Hippocampal formation (tissue), 2 donors: Measurements from ENCODE around the gene ADAM11.
"Not testable (repeated sequence)": the region's sequence is repeated elsewhere in the genome, so short reads cannot be mapped to it uniquely, and the experiment has no call there.

Experiments used
- DNase-seq, 2 donors: peaks; one replicate each; lab custom pipeline; 2025; lab: John Stamatoyannopoulos, UW

The ADAM11 gene, protein sequence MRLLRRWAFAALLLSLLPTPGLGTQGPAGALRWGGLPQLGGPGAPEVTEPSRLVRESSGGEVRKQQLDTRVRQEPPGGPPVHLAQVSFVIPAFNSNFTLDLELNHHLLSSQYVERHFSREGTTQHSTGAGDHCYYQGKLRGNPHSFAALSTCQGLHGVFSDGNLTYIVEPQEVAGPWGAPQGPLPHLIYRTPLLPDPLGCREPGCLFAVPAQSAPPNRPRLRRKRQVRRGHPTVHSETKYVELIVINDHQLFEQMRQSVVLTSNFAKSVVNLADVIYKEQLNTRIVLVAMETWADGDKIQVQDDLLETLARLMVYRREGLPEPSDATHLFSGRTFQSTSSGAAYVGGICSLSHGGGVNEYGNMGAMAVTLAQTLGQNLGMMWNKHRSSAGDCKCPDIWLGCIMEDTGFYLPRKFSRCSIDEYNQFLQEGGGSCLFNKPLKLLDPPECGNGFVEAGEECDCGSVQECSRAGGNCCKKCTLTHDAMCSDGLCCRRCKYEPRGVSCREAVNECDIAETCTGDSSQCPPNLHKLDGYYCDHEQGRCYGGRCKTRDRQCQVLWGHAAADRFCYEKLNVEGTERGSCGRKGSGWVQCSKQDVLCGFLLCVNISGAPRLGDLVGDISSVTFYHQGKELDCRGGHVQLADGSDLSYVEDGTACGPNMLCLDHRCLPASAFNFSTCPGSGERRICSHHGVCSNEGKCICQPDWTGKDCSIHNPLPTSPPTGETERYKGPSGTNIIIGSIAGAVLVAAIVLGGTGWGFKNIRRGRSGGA

DNA sequence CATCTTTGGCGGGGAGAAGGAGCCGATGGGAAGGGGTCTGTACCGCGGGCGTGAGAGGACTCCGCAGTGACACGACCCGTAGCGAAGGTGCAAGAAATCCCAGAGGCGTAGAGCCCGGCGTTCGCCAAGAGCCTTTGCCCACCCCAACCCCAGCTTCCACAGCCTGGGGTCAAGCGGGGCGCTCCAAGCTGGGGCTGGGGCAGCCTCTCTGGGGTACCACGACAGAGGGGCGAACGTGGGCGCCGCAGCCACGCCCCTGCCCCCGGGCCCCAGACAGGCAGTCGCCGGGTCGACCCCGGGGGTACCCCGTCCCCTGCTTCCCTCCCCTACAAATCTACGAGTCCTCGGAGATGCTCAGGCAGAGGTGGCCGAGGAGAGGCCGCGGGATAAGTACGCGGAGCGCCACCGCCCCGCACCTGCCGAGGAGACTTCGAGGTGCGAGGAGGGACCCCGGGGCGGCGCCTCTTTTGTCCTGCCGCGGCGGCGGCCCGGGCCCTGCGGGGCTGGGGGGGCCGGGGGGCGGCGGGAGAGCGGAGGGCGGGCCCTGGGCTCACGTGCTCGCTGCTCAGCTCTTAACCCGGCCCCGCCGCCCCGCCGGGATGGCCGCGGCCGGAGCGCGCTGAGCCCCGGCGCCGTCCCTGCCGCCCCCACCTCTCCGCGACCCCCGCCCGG is at the start of gene ADAM11:
TSS of gene ADAM11 (plus strand) at position 575 of the 672 bp plus-strand sequence. CDS start 212 bp downstream, outside the sequence.
- DNase-seq = no peak

DNA sequence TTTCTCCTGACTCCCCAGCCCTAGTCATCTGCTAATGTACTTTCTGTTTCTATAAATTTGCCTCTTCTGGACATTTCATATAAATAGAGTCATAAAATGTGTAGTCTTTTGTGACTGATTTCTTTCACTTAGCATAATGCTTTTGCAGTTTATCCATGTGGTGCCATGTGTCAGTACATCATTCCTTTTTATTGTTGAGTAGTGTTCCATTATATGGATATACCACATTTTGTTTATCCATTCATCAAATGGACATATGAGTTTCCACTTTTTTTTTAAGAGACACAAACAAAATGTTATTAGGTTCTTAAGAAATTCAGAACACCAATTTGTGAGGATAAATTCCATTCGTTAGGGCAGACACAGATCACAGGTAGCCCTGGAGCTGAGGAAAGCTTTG is 39.3 kb upstream of the ADAM11 start:
- no peak for DNase-seq

DNA sequence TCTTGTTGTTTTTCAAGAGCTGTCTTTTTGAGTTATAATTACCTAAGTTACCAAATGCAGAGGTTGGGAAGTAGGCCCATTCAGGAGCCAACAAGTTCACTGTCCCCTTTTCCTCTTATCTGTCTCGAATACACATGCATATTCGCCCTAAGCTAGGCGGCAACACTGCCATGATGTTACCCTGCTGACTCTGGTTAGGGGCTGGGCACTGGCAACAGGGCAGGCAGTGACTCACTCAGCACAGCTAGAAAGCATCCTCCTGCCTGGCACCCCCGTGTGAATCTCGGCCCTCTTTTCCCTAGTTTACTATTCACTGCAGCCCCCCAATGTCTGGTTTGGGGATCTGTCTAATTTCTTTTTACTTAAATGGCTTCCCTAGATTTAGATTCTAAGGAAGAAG is 36.5 kb upstream of the ADAM11 start:
- DNase-seq = no peak

DNA sequence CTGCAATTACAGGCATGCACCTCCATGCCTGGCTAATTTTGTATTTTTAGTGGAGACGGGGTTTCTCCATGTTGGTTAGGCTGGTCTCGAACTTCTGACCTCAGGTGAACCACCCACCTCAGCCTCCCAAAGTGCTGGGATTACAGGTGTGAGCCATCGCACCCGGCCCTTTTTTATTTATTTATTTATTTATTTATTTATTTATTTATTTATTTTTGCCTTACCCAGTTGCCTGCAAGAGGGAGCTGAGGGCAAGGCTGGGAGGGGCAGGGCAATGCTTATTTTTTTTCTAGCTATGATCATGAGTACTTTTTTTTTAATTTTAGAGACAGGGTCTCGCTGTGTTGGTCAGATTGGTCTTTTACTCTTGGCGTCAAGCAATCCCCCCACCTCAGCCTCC is 32.7 kb upstream of the ADAM11 start:
- DNase-seq = not testable (repeated sequence)

DNA sequence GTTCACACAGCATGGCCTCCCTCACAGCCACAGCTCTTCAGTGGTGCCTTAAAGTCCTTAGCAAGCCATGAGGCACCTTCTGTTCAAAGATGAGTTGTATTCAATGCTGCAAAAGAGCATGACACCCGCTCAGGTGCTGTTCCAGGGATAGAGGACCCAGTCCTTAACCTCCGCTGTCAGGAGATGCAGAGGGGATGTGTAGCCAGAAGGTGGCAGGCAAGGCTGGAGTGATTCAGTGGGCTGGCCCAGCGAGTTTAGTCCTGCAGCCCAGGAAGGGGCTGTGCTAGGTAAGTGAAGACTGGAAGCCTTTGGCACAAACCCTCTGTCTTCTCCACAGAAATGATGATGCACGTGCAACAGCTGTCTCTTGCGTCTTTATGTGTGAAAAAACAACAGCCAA is 25.0 kb upstream of the ADAM11 start:
- no peak for DNase-seq

DNA sequence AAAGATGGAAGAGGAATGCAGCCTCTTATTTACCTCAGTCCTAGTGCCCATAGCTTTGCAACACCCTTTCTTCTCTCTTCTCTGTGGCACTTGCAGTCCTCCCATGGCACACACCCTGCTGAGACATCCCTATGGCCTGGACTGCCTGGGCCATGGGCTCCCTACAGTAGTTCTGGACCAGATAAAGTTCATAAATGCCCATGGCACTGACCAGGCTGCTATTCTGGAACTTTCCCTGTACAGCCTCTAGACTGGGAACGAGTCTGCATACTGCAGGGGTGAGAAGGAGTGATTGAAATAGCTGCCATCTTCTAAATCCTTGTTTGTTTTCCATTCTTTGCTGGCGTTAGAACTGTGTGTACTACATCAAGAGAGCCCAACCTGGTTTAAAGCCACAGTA is 24.5 kb upstream of the ADAM11 start:
- no peak for DNase-seq

DNA sequence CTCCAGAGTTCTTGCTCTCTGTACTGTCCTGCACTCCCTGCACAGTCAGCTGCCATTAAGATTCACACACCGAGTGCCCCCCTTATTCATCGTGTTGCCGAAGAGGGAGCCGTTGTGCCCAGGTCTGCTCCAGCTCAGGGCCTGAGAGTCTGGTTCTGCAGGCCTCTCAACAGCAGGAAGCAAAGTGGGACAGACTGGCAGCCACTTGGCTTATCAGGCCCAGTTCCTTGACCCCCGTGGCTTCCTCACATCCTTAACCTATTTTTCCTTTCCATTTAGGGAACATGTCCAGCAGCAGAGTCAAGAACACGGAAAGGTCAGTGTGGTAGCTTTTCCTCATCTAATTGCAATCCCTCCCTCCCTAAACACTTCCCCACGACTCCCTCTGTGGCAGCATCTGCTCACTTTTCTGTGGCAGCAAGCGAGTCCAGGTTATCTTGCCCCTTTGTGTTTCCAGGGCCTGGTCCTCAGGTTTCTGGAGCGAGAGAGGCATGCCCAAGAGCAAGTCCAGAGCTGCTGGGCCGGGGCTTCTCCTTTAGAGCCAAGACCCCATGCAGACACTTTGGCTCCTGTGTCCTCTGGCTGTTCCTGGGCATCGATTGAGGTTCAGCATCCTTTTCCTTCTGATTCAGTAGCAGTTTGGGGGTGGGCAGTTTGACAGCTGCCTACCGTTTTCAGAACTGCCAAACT is 22.1 kb upstream of the ADAM11 start:
- DNase-seq = no peak

DNA sequence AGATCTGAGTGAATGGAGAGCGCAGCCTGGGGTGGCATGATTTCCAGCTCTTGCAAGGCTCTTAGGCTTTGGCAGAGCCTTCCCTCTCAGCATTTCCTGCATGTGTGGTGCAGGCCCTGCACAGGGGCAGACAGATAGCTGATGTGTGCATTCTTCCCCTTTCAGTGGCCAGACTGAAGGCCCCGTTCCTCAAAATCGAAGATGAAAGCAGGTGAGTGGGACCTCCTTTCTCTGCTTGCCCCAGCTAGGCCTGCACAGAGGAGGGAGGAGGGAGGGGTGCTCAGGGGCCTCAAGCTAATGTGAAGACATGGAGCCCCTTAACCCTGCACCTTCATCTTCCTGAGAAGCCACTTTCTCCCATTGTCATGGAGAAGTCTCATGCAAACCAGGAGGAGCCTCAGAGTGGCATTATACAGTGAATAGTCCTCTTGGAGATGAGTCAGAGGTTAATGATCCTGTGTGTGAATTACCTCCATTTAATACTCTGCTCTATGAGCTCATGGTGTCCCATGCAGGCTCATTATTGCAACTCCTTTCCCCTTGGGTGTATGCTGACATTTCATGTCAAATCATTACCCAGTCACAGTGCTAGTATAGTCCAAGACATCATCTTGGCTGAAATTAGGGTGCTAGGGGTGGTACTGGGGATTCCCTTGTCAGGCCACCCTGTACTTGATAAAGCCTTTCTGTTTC is 20.4 kb upstream of the ADAM11 start:
- DNase-seq = no peak

DNA sequence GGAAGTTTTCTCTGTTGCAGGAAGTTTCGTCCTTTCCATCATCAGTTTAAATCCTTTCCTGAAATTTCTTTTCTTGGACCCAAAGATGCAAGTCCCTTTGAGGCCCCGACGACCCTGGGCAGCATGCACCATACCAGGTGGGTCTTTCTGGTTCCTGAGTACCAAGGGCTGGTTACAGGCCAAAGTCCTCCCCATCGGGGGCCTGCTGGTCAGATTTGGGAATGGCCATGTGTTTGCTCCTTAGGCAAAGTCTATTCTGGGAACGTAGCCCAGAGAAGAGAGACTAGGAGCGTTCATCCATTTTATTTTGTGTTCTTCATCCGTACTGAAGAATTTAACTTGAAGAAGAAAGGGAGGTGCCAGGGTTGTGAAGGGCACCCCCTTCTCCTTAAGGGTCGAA is 17.5 kb upstream of the ADAM11 start:
- no peak for DNase-seq

DNA sequence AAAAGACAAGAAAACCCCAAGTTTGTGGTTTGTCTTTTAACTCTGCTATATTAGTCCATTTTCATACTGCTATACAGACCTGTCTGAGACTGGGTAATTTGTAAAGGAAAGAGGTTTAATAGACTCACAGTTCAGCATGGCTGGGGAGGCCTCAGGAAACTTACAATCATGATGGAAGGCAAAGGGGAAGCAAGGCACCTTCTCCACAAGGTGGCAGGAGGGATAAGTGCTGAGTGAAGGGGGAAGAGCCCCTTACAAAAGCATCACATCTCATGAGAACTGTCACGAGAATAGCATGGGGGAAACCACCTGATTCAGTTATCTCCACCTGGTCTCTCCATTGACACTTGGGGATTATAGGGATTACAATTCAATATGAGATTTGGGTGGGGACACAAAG is 13.5 kb upstream of the ADAM11 start:
- no peak for DNase-seq

DNA sequence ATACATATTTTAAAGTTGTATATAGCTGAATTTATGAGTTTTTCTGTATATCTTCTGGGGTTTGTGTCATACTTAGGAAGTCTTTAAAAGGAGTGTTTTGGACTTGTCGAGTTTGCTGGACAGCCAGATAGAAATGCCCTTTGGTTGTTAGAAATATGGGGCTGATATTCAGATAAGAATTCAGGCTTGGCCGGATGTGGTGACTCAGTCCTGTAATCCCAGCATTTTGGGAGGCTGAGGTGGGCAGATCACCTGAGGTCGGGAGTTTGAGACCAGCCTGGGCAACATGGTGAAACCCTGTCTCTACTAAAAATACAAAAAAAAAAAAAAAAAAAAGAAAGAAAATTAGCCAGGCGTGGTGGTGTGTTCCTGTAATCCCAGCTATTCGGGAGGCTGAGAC is 13.1 kb upstream of the ADAM11 start:
- not testable (repeated sequence) for DNase-seq

DNA sequence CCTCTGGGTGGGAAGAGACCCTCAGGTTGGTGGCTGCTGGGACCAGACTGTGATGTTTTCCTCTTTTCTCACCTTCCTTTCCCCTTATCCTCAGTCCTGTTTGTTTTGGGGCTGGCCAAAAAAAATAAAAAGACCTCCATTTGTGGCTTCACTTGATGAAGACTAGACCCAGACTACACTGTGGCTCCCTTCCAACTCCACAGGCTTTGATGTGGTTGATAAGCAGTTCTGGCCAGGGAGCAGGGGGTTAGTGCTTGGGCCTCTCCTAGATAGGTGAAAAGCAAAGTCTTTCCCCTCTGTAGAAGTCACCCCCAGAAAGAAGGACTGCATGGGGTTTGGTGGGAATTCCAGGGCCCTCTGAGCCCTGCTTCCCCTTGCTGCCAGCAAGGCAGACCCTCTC is 11.2 kb upstream of the ADAM11 start:
- DNase-seq = no peak

DNA sequence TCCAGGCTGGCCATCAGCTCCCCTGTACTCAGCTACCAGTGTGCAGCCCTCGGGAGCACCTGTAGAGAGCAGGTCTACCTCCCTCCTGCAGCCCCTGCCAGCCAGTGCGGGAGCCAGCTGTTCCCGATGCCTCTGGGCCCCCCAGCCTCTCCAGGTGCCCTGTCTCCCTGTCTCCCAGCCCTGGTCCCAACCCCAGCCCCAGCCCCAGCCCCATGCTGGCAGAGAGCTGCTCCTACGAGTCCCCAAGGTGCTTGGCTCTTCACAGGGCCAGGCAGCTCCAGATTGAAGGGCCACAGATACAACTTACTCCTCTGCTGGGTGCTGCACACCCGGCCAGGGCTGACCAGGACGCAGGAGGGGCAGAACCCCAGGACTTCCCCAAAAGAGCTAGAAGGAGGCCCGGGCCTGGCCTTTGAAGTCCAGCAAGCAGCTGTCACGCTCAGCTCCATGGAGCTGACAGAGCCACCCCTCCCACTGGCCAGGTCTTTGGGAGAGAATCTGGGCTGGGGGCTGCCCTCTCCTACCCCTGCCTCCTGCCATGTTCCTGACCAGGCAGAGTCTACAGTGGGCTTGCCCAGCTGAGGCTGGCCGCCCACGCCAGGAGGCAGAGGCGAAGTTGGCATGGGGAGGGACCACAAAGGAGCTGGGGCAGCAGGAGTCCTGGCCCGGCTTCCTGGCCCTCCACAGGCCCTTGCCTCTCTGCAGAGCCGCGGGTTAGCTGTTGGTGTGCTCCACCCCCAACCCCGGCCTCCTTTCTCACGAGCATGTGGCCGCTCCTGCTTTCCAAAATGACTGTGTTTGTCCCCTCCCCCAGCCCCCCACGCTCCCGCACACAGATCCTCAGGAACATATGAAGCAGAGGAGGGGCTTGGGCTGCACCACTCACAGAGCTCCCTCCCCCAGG is 9.5 kb upstream of the ADAM11 start:
- peak in 1 of 2 donors; percentile 14 for DNase-seq

DNA sequence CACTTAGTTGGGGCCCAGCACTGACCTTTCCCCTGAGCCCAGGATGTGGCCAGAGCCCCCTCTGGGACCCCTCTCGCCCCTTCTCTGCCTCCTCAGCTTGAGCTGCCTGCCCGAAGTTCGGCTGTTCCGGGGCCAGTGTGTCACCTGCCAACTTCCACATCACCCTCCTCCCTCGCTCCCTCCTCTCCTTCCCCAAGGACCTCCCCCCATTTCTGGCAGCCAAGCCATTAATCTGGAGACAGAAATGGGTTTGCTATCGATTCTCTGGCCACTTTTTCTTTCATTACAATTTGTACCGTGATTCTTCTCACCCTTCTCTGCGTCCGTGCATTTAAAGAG is 8.8 kb upstream of the ADAM11 start:
- no peak for DNase-seq

DNA sequence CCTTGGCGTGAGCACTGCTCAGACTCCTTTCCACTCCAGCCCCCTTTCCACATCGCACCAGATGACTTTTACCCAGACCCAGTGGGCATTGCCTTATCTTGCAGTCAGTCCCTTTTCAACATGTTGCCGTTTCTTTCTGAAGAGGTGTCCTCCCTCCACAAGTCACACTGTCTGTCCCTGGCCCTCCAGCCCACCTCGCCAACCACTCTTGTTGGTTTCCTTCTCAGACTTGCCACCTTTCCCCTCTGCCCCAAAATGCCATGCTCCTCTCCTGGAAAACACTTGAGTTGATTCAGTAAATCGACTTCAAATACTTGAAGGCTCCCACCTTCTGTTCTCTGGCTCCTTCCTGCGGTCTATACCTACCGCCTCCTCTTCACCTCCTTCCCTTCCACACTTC is 7.5 kb upstream of the ADAM11 start:
- DNase-seq = no peak

DNA sequence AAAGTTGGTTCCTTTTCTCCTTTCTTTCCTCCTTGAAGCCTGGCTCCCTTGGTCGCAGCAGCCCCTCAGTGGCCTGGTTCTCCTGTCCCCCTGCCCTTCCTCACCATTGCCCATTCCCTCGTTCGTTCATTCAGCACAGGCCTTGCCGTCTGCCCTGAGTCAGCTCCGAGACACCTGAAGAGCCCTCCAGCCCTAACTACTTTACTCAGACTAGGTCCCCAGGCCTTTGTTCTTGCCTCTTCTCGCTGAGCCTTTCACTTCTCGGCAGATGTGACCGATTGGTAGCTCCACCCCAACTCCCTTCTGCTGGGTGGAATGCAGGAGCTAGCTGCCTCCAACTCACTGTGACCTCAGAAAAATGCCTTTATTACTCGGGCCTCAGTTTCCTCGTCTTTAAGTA is 7.0 kb upstream of the ADAM11 start:
- no peak for DNase-seq

DNA sequence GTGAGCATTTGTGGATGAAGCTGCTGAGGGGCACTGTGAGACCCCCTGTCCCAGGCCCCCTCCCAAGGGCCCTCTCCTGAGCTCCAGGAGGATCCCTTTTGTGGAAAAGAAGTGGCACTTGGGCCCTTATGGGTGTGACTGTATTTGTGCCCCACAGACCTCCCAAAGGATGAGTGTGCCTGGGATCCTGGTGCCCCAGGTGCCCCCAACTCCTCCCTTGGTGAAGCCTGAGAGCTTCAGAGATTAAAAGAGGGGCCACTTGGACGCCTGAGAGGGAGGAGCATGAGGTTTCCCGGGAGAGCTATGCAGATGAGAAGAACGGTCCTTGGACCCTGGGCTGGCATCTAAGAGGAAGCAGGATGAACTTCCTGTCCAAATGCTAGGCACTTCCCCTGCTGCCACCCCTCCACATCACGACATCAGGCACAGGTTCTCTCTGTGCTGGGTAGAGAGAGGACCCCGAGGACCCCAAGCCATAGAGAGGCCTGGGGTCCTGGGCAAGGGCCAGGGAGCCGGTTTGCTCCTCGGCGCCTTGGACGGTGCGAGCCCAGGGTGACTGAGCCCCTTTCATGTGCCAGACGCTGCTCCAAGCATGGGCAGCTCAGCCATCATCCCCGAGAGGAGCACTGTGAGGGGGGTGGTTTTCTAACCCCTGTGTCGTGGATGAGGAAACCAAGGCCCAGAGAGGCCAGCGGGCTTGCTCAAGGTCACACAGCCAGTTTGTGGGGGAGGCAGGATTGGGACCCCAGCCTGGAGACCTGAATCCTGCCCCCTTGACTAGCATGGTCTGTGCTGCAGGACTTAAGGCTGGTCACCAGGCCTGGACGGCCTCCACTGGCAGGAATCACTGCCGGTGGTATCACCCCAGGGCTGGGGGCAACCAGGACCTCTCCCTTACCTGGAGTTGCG is 5.6 kb upstream of the ADAM11 start:
- DNase-seq = no peak

DNA sequence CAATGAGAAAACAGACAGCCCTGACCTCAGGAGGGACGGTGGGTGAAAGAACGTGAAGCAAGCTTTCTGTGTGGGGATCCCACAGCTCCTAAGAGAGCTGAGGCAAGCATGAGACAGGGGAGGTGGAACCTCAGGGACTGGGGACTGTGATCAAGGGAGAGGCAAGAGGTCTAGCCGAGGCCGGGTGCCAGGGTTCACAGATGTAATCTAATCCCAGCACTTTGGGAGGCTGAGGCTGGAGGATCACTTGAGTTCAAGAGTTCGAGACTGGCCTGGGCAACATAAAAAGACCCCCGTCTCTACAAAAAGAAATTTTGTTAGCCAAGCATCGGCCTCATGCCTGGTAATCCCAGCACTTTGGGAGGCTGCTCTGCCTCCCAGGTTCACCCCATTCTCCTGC is 4.5 kb upstream of the ADAM11 start:
- no peak for DNase-seq

DNA sequence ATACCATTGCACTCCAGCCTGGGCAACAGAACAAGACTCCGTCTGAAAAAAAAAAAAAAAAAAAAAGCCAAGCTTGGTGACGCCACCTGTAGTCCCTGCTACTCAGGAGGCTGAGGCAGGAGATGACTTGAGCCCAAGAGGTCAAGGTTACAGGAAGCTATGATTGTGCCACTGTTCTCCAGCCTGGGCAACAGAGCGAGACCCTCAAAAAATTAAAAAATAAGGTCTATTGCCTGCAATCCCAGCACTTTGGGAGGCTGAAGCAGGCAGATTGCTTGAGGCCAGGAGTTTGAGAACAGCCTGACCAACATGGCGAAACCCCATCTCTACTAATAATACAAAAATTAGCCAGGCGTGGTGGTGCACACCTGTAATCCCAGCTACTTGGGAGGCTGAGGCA is 3.6 kb upstream of the ADAM11 start:
- not testable (repeated sequence) for DNase-seq
